CD14-positive monocyte (primary cell): ENCODE data around the gene MYO3B. TPM values are rescaled to one million over a fixed set of nuclear protein-coding genes. Genes with fewer than 3 reads are reported as not detected.

Source experiments
- DNase-seq, 3 donors: peaks; one replicate each; pipeline ENCODE4 v3.0.0-alpha.2; 2011 to 2022
- H2AFZ ChIP-seq: 2 replicates; pipeline ENCODE4 v1.6.0; 2012; ENCODE audit warnings: mild to moderate bottlenecking, low read depth, low read length, inconsistent platforms; ENCODE audit not compliant: insufficient read depth, poor library complexity, severe bottlenecking
- H3K27ac ChIP-seq, 2 donors: 1 replicate in 1 of 2; 2 replicates in 1 of 2; pipeline ENCODE4 v1.5.1; 2012 to 2013; ENCODE audit warnings: low read length in 2 of 2, control low read depth in 1 of 2, inconsistent platforms in 1 of 2, low read depth in 1 of 2, mild to moderate bottlenecking in 1 of 2
- H3K27me3 ChIP-seq, 2 donors: one replicate each; pipeline versions ENCODE4 v1.6.0 to v1.6.1; 2011 to 2013; ENCODE audit warnings: low read length in 2 of 2; ENCODE audit not compliant: control insufficient read depth in 2 of 2, insufficient read depth in 2 of 2
- H3K36me3 ChIP-seq, 2 donors: replicated peaks in 1 of 2; 1 replicate in 1 of 2; 2 replicates in 1 of 2; pipeline versions ENCODE4 v1.5.1 to v1.6.1; 2012 to 2013; ENCODE audit warnings: low read length in 2 of 2, control low read depth in 1 of 2, inconsistent platforms in 1 of 2, mild to moderate bottlenecking in 1 of 2; ENCODE audit not compliant: insufficient read depth in 2 of 2, control insufficient read depth in 1 of 2
- H3K4me1 ChIP-seq, 2 donors: 1 replicate in 1 of 2; 2 replicates in 1 of 2; pipeline versions ENCODE4 v1.5.1 to v1.6.1; 2012 to 2013; ENCODE audit warnings: low read length in 2 of 2, control low read depth in 1 of 2, inconsistent platforms in 1 of 2, mild to moderate bottlenecking in 1 of 2, moderate library complexity in 1 of 2; ENCODE audit not compliant: insufficient read depth in 2 of 2, control insufficient read depth in 1 of 2
- H3K4me2 ChIP-seq: replicated peaks from 2 replicates; pipeline ENCODE3; 2012; ENCODE audit warnings: low read length, moderate library complexity, mild to moderate bottlenecking; ENCODE audit not compliant: poor library complexity, severe bottlenecking; ENCODE audit errors: extremely low read depth
- H3K4me3 ChIP-seq, 3 experiments: fragments of 200-600 bp in 1 of 3; sonication (generic) in 1 of 3; replicated peaks in 1 of 3; 1 replicate in 2 of 3; 2 replicates in 1 of 3; pipeline ENCODE4 v1.5.1; 2011 to 2013; ENCODE audit warnings: low read length in 3 of 3, mild to moderate bottlenecking in 3 of 3, control low read depth in 2 of 3, low read depth in 2 of 3, inconsistent platforms in 1 of 3, moderate library complexity in 1 of 3
- H3K79me2 ChIP-seq: 2 replicates; pipeline ENCODE4 v1.6.0; 2012; ENCODE audit warnings: mild to moderate bottlenecking, control low read depth, inconsistent platforms, low read length, moderate library complexity; ENCODE audit not compliant: insufficient read depth
- H3K9ac ChIP-seq: 2 replicates; pipeline ENCODE4 v1.6.0; 2017; ENCODE audit warnings: low read length, mild to moderate bottlenecking; ENCODE audit not compliant: insufficient read depth, poor library complexity, severe bottlenecking
- H3K9me3 ChIP-seq, 2 donors: replicated peaks in 1 of 2; 1 replicate in 1 of 2; 2 replicates in 1 of 2; pipeline versions ENCODE4 v1.5.1 to v1.6.1; 2012 to 2013; ENCODE audit warnings: low read length in 2 of 2, control low read depth in 1 of 2; ENCODE audit not compliant: control insufficient read depth in 1 of 2, insufficient read depth in 1 of 2
- H4K20me1 ChIP-seq: 2 replicates; pipeline ENCODE4 v1.6.0; 2012; ENCODE audit warnings: mild to moderate bottlenecking, low read length, control low read depth, moderate library complexity; ENCODE audit not compliant: insufficient read depth
- H3K27ac Mint-ChIP-seq, 7 donors: one replicate each; pipeline ENCODE4 v1.8.0; 2020; ENCODE audit warnings: mild to moderate bottlenecking in 7 of 7, mixed read lengths in 7 of 7, moderate library complexity in 6 of 7, inconsistent platforms in 2 of 7
- H3K27me3 Mint-ChIP-seq, 3 donors: one replicate each; pipeline ENCODE4 v1.8.0; 2021 to 2022; ENCODE audit warnings: low read depth in 3 of 3, mild to moderate bottlenecking in 3 of 3, mixed read lengths in 3 of 3, moderate library complexity in 3 of 3, inconsistent platforms in 1 of 3
- H3K36me3 Mint-ChIP-seq, 2 donors: one replicate each; pipeline ENCODE4 v1.8.0; 2020; ENCODE audit warnings: mixed read lengths in 2 of 2, inconsistent platforms in 1 of 2, mild to moderate bottlenecking in 1 of 2
- H3K4me1 Mint-ChIP-seq: one replicate; pipeline ENCODE4 v1.8.0; 2020; ENCODE audit warnings: mild to moderate bottlenecking, mixed read lengths
- H3K4me3 Mint-ChIP-seq, 2 donors: one replicate each; pipeline ENCODE4 v1.8.0; 2020; ENCODE audit warnings: mild to moderate bottlenecking in 2 of 2, mixed read lengths in 2 of 2, moderate library complexity in 1 of 2
- H3K9me3 Mint-ChIP-seq, 7 donors: one replicate each; pipeline ENCODE4 v1.8.0; 2020 to 2022; ENCODE audit warnings: mixed read lengths in 7 of 7, mild to moderate bottlenecking in 6 of 7, moderate library complexity in 6 of 7, inconsistent platforms in 2 of 7
- CTCF ChIP-seq: fragments of 200-600 bp; IDR thresholded peaks from one replicate; pipeline ENCODE4 v1.8.0; 2022; ENCODE audit warnings: antibody characterized with exemption, mild to moderate bottlenecking
- WGBS: methylation state at CpG from one replicate; pipeline ENCODE4 v1.1.5; 2013; ENCODE audit warnings: missing lambda C conversion rate; ENCODE audit not compliant: insufficient coverage; 5-methylcytosine and 5-hydroxymethylcytosine counted together
- intact Hi-C, 2 donors: fragments of 100-400 bp; cut with micrococcal nuclease; formaldehyde crosslinking; loops; one replicate each; pipeline versions ENCODE4 v1.15.0 to v1.15.1; 2023
- polyA plus RNA-seq, 3 donors: library from polyadenylated mRNA; depleted of rRNA in 1 of 3; unstranded in 2 of 3; stranded (reverse) in 1 of 3; fragments of 300-500 nt in 2 of 3; fragments of >200 nt in 1 of 3; fragmentation: Illumina TruSeq in 2 of 3; gene quantifications; 1 replicate in 2 of 3; 2 replicates in 1 of 3; pipeline ENCODE4 v1.2.3, GENCODE V29; 2012 to 2021

MYO3B gene
- polyA plus RNA-seq, 3 donors = not detected

GRCh38 chr2:170213651-170214050 is 35.7 kb downstream of the MYO3B start:
- H3K36me3 Mint-ChIP-seq = no peaks in the 10 kb centered on the region
- peaks cover 0 to 2% (median 1%) of the 10 kb centered on the region in 3 donors for H3K27me3 Mint-ChIP-seq
- no peaks in the 10 kb centered on the region for H3K4me1 ChIP-seq
- H3K36me3 ChIP-seq = no peaks in the 10 kb centered on the region
- no CpG with 5 or more reads among the region's 2 CpGs for WGBS
- no peak overlapping the region for H3K27ac Mint-ChIP-seq
- no peaks in the 10 kb centered on the region for H3K9me3 ChIP-seq
- DNase-seq = no peak
- H3K4me3 Mint-ChIP-seq = no peak overlapping the region
- no peak overlapping the region for H3K4me3 ChIP-seq
- H3K27me3 ChIP-seq = no peaks in the 10 kb centered on the region
- no peak overlapping the region for H3K27ac ChIP-seq
- no peaks in the 10 kb centered on the region for H4K20me1 ChIP-seq
- H3K9ac ChIP-seq = no peak overlapping the region
- H3K4me2 ChIP-seq = no peak overlapping the region
- intact Hi-C loops = no loop called here
- H2AFZ ChIP-seq = no peak overlapping the region
- no peaks in the 10 kb centered on the region for H3K79me2 ChIP-seq
- H3K4me1 Mint-ChIP-seq = peaks cover 11% of the 10 kb centered on the region
- no peak for TF ChIP-seq CTCF
- H3K9me3 Mint-ChIP-seq = peaks cover 2 to 13% (median 3%) of the 10 kb centered on the region in 7 donors

- Histone ChIP-seq H3K79me2 (no peaks in the 10 kb centered on the region), H3K27ac (no peak overlapping the region), H3K4me2 (no peak overlapping the region), H3K9ac (no peak overlapping the region), H2AFZ (no peak overlapping the region), H3K27me3 (no peaks in the 10 kb centered on the region), H3K36me3 (no peaks in the 10 kb centered on the region), H4K20me1 (no peaks in the 10 kb centered on the region), H3K9me3 (no peaks in the 10 kb centered on the region), H3K4me1 (no peaks in the 10 kb centered on the region), H3K4me3 (no peak overlapping the region)
- Mint-ChIP-seq H3K4me1 (peaks cover 11% of the 10 kb centered on the region), H3K9me3 (peaks cover 2 to 13% (median 3%) of the 10 kb centered on the region in 7 donors), H3K27me3 (peaks cover 0 to 2% (median 2%) of the 10 kb centered on the region in 3 donors), H3K36me3 (no peaks in the 10 kb centered on the region), H3K4me3 (no peak overlapping the region), H3K27ac (no peak overlapping the region)
- DNase-seq = no peak
- no peak for TF ChIP-seq CTCF
- intact Hi-C loops = no loop called here
- WGBS = 100% methylated on average over 1 of the region's 7 CpGs
Observed at GRCh38 chr2:170214309-170214948, 36.5 kb downstream of the MYO3B start.
